GOT3 (cell line): ENCODE results near the gene CD72.
"Not testable (repeated sequence)": the region's sequence is repeated elsewhere in the genome, so short reads cannot be mapped to it uniquely, and the experiment has no call there.

ENCODE experiments used
- DNase-seq: peaks from one replicate; lab custom pipeline; 2025; ENCODE audit warnings: mixed read lengths; lab: John Stamatoyannopoulos, UW

The CD72 gene

DNA sequence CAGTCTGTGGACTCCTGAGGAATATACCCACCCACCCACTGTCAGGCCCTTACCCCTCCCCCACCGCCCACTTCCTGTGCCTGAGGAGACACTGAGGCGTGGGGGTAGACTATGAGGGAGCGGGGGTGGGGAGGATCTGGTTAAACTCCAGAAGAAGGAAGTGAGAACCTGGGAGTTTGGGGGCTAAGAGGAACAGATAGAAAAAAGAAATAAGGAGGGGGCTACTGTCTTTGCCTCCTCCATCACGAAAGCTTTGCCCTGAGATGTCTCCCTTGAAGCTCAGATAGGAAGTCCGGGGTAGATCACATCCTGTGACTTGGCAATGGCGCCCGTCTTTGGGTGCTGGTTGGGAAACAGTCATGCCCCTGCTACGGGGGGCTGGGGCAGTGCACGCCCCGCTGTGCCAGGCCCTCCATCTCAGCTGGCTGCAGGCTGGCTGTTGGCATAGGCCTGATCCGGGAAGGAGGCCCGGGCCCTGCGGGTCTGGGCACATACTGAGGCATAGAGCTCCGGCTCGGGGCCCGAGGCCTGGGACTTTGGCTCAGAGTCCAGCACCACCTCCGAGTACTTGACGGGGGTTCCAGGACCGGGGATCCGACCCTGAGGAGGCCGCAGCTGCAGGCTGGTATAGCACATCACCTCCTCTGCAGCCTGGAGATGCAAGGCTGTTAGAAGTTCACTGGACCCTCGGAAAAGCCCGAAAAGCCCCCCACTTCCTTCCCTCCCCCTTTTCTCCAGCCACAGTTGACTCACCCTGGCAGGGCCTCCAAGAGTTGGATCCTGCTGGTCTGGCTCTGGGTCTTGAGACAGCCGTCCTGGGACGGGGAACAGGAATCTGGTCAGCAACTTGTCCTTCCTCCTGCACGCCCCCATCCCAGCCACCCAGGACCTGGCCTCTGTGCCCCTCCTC, 31.5 kb upstream of the CD72 start:
- DNase-seq = no peak

DNA sequence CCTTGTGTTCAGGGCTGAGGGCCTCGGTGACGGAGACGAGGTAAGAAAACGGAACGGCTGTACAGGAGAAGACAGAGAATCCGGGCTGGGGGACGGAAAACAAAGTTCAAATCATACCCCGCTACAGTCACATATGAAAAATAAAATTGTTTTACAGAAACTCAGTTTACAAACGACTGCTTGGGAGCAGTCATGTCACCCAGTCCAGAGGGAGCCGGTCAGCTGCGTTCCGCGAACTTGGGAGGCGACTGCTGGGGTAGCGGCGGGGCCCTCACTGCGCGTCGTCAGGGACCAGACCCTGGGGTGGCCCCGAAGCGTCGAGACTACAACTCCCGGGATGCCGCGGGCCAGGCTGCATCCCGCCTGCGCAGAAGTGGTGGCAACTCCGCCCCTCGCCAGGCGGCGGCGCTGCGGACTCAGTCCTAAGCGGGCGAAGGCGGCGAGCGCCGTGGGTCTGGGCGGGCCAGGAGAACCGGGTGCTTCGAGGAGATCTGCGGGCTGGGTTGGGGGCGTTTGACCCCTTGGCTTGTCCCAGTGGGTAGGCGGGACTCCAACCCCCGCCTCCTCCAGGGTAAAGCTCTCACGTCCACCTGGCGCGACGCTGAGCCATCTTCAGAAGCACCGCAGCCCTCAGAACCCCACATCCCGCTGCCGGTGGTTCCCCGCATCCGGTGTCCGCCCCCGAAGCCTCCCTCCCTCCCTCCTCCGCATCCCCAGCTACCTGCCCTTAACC, 28.5 kb upstream of the CD72 start:
- DNase-seq = peak; percentile 25

DNA sequence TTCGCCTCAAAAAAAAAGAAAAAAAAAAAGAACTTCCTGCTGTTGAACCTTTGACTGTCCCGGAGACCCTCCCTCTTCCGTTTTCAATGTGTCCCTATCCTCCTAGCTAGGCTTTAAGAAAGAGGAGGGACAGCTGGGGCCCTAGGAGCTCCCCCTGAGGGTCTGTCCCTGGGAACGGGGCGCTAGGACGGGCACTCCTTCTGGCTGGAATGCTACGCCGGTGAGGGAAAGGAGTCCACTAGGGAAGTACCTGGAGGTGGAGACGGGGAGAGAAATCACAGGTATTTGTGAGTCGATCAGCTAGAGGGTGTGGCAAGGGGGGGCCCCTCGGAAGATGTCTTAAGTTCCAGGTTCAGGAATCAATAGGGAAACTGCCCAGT, 27.9 kb upstream of the CD72 start:
- DNase-seq = no peak

DNA sequence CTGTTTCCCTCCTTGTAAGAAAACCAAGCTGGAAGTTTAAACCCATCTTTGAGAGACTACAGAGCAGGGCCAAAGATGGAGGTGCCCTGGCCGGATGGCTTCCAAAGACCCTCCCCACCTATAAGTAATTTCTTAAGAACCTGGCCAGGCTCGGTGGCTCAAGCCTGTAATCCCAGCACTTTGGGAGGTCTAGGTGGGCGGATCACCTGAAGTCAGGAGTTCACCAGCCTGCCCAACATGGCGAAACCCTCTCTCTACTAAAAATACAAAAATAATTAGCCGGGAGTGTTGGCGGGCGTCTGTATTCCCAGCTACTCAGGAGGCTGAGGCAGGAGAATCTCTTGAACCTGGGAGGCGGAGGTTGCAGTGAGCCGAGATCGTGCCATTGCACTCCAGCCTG, 27.5 kb upstream of the CD72 start:
- DNase-seq = not testable (repeated sequence)

DNA sequence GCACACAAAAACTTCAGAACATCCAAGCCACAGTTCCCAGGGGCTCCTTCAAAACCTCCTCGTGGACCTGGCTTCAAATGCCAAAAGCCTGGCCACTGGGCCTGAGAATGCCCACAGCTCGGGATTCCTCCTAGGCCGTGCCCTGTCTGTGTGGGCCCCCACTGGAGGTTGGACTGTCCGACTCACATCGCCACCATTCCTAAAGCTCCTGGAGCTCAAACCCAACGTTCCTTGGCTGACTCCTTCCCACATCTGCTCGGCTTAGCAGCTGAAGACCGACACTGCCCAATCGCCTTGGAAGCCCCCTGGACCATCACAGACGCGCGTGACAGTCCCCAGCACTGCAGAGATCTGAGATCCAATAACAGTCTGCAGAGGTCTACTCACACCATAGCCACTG, 24.8 kb upstream of the CD72 start:
- no peak for DNase-seq

DNA sequence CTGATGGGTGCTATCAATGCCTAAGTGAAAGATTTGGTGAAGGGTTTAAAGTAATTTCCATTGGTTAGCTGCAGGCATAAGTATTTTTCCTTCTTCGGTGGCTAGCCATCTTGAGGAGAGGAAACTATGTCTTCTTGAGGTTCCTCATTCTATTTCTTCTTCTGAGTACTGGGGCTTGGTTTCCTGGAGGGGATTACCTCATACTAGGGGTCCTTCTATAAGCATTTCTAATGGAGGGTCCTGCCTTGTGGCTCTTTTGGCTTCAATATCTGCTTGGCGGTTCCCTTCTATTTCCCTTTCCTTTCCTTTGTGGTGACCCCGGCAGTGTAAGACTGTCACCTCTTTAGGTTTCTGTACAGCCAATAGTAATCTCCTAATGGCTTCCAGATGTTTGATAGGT, 23.3 kb upstream of the CD72 start:
- not testable (repeated sequence) for DNase-seq

DNA sequence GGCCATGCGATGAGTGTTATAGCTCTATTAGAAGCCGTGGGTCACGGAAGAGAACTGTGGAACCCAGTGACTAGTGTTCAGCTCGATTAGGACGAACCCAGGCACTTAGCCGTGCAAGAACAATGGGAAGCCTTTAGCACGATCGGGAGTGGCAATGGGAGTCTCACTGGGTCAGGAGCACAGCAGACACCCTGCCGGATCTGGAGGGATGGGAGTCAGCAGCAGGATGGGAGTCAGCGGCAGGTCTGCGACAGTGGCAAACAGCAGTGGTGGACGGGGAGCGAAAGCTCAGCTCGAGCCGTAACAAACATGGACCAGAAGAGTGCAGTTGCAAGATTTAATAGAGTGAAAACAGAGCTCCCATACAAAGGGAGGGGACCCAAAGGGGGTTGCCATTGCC, 22.2 kb upstream of the CD72 start:
- DNase-seq = not testable (repeated sequence)

DNA sequence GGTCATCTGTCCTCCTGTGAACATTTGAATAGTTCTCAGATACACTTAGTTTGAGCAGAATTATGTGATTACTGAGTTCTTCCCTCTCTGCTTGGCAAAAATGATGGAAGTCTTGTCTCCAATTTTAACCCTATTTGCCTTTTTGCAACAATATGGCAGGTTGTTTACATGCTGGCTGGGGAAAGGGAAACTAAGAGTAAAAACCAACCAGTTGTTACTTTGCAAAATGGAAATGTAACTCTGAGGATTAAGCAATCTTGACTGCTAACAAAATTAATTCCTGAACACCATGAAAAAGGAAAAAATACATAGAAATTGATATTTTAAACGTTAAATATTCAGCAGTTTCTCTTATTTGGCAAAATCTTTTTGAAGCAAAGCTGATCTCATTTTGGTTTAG, 21.4 kb upstream of the CD72 start:
- no peak for DNase-seq

DNA sequence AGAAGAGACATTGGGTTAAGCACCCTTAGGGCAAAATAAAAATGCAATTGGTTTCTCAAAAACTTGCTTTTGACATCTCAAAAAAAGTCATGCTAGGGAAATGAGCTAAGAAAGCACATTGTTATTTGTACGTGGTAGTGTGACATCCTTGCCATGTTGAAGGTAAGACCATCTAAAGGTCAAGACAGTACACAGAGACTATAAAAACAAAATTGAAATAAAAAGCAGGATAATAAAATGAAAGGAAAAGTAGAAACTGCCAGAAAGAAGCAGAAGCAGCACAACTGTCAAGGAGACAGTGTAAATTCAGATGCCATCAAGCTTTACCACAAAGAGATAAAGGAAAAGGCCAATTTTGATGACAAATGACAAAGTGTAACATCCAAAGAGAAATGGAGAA, 21.0 kb upstream of the CD72 start:
- not testable (repeated sequence) for DNase-seq

DNA sequence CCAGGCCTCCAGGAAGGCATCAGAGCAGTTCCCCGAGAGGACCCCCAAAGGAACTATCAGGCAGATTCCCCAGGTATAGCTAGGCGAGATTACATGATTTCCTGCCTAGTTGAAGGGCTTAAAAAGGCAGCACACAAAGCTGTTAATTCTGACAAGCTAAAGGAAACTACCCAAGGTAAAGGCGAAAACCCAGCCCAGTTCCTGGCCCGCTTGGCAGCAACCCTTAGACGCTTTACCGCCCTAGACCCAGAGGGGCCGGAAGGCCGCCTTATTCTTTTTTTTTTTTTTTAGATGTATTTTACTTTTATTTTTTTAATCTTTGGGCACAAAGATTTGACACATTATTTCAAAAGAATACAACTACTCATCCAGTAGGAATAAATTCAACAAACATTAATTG, 20.5 kb upstream of the CD72 start:
- not testable (repeated sequence) for DNase-seq

DNA sequence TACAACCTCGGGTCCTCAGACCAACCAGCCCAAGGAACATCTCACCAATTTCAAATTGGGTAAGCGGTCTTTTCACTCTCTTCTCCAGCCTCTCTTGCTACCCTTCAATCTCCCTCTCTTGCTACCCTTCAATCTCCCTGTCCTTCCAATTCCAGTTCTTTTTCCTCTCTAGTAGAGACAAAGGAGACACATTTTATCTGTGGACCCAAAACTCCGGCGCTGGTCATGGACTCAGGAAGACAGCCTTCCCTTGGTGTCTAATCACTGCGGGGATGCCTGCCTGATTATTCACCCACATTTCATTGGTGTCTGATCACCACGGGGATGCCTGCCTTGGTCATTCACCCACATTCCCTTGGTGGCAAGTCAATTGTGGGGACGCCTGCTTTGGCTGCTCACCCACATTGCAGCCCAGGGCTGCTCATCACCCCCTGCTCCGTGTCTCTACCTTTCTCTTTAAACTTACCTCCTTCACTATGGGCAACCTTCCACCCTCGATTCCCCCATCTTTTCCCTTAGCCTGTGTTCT, 19.3 kb upstream of the CD72 start:
- not testable (repeated sequence) for DNase-seq

DNA sequence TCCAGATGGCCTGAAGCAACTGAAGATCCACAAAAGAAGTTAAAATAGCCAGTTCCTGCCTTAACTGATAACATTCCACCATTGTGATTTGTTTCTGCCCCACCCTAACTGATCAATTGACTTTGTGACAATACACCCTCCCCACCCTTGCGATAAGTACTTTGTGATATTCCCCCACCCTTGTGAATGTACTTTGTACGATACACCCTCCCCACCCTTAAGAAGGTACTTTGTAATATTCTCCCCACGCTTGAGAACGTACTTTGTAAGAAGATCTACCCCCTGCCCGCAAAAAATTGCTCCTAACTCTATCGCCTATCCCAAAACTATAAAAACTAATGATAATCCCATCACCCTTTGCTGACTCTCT, 18.6 kb upstream of the CD72 start:
- not testable (repeated sequence) for DNase-seq

DNA sequence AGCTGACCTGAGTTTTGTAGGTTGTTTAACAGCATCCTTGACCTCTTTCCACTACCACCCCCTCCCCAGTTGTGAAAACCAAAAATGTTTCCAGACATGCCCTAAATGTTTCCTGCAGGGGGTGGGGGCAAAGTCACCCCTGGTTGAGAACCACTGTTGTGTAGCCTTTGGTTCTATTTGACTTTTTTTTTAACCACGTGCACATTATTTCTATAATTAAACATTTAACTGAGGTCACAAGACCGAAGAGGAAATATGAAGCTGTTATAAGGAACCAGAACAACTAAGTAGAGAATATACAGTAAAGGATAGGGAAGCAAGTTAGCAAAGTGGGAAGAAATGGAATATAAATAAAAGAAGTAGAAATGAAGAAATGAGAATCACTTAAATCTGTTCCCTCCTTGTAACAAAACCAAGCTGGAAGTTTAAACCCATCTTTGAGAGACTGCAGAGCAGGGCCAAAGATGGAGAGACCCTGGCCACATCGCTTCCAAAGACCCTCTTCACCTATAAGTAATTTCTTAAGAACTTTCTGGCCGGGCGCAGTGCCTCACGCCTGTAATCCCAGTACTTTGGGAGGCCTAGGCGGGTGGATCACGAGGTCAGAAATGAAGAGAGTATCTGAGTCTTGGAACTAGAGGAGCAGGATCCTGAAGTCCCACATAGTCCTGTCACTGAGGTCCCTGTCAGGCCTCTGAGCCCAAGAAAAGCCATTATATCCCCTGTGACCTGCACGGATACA, 18.1 kb upstream of the CD72 start:
- DNase-seq = no peak

DNA sequence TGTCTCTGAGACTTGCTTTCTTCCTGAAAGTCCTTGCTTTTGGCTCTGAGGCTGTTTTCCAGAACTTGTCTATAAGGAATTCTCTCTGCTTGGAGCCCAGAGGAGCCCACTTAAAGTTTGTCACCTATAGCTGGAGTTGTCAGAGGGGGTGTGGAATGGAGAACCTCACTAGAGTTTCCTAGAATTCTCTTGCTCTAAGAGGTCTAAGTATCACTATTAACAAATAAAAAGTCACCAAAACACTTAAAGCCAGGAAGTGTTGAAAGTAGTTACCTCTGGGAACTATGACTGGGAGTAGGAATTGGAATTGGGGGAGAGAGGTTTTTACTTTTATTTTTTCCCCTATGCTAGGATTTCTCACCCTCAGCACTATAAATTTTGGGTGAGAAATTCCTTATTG, 17.5 kb upstream of the CD72 start:
- no peak for DNase-seq

DNA sequence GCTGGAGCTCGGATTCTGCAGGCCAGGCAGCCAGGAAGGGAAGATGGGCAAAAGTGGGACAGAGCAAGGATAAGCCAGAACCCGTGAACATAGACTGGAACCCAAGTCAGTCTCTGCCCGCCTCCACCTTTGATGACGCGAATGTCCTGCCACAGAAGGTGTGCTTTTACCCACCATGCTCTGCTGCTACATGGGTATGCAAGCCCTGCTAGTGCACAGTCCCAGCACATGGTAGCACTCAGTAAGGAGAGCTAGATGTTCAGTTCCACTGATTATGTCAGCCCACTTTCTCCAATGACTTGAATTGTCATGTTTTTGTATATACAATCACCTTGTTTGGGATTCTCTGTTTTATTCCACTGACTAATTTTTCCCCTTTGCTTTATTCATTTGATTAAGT, 11.4 kb upstream of the CD72 start:
- no peak for DNase-seq

DNA sequence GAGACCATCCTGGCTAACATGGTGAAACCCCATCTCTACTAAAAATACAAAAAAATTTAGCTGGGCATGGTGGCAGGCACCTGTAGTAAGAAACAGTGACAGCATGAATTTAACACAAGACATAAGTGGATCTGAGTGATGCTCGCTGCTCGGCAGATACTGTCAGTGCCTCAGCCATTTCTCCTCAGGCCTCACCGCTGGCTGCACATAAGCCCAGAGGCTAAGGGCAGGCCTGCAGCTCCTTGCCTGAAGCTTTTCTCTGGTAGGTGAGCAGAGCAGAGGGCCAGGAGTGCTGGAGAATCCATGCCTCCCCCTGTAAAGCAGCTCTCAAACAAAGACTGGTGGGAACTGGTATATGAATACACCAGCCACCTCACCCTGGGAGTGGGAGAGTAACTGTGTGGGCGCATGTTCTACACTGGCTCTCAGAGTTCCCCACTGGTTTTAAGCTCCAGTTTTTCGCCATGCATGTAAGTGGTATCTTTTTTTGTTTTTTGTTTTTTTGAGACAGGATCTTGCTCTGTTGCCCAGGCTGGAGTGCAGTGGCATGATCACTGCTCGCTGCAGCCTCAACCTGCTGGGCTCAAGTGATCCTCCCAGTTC, 10.3 kb upstream of the CD72 start:
- DNase-seq = no peak

DNA sequence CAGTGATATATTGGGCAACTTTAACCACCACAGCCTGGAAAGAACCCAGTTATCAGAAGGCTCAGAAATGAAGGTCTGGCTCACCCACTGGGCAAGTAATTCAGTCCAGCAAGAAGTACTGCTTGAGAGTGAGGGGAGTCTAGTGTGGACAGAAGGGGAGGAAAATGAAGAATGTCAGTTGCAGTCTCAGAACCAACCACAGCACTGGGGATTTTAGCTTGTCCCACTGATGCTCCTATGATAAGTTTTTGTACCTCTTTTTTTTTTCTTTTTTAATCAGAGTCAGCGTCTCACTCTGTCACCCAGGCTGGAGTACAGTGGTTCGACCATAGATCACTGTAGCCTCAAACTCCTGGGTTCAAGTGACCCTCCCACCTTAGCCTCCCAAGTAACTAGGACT, 9.4 kb upstream of the CD72 start:
- DNase-seq = no peak

DNA sequence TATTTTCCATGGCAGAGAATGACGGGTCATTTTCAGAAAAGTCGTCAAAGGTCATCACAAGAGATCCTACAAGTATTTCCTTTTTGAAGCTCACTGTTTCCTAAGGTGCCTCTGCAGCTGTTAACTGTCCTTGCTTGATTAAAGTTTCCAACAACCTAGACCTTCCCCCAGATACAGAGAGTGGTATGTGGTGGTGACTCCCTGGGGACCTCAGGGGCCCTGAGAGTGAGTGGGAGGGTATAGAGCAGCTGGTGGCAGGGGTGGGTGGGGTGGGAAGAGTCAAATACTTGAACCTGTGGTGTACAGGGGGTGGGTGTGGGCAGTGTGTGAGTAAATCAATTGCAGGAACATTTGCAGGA, 1.6 kb upstream of the CD72 start:
- no peak for DNase-seq

DNA sequence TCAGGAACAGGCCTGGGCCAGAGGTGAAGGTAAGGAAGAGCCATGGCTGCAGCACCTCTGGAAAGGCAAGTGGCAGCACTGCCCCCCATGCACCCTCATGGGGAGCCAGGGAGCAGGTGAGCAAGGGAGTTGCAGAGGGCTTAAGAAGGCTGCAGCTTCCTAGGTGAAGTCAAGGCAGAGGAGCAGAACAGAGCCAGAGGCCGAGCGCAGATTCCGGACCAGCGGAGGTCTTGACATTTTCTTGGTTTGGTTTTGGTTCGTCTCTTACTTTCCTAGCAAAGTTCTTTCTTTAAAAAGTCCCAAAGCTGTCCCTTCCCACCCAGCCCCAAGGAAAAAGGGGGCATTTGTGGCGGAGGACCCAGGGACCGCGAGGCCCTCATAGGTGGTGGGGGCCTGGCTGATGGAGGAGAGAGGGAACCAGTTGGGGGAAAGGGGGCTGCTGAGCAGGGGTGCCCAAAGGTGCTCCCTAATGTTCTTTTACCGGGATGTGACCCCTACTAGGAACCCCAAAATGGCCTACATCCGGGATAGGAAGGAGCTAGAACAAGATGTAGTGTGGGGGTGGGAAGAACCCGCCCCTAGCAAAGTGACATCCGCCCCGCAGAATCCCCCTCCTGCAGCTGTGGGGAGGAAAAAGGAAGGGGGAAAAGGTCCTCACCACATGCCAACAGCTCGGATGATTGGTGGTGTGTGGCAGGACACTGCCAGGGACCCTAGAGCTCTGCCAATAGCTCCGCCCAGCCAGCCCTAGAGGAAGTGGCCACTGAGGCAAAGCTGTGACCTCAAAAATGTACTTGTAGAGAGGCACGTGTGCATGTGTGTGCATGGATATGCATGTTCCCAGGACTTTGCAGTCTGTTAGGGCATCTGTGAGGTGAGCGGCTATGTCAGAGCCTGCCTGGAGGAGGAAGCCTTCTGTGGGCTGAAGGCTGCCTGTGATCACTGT, 914 bp upstream of the CD72 start:
- DNase-seq = no peak

DNA sequence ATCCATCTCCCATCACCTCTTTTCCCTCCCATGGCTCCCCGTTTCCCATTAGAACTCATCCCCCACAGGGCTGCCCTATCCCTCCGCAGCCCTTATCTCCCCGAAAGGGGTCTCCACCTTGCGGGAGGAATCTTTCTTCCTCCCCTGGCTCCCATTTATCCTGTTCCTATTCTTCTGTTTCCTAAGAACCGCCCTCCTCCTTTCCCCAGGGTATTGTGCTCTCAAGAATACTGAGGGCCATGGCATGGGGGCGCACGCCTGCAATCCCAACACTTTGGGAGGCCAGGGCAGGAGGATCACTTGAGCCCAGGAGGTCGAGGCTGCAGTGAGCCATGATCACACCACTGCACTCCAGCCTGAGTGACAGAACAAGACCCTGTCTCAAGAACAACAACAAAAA, 665 bp downstream of the CD72 start:
- DNase-seq = no peak
